Measurements from ENCODE around the gene DCLK1. TPM values are rescaled to one million over a fixed set of nuclear protein-coding genes. Genes with fewer than 3 reads are reported as not detected.

Gene DCLK1
- total RNA-seq, 1 donor from 2014 or later, result 36.1 TPM

DNA sequence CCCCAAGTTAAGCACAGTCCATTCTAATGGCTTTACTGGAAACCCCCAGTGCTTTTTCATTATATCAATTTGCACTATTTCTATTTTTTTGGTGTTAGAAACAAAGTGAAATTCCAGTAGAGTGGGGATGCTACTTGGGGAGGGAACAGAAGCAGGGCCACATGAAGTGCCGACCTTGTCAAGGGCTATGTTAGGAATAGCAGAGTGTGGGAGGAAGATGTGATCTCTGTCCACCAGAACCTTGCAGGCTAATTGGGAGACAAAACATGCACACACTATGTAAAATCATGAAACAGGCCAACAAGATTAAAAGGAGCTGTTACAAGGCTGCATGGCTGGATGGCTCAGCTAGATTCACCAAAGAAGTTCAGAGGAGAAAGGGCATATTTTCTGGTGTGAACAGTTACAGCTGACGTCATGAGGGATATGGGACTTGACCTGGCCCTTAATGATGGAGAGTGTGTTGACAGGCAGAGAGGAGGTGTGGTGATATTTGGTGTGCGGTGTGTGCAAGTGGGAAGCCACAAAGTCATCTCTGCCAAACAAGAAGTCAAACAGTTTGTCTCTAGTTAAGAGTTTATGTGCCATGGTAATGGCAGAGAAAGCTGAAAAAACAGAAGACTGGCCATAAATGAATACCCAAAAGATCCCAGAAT lies 336.3 kb downstream of the DCLK1 start:
- no peak for TF ChIP-seq POLR2AphosphoS5 (IDR thresholded peaks at IDR 0.05; ENCODE audit: insufficient read depth in 1 of 2, low read depth in 1 of 2)
- no peak for TF ChIP-seq CTCF (IDR thresholded peaks at IDR 0.05)
- TF ChIP-seq POLR2A (IDR thresholded peaks at IDR 0.05), result no peak
- no peaks in the 10 kb centered on the region for H3K9me3 ChIP-seq
- no peak for DNase-seq (ENCODE audit: extremely low spot score in 2 of 2)
- no peaks in the 10 kb centered on the region for H3K27me3 ChIP-seq
- peaks cover 16% of the 10 kb centered on the region for H3K4me1 ChIP-seq
- H3K36me3 ChIP-seq, result no peaks in the 10 kb centered on the region
- no peak overlapping the region for H3K27ac ChIP-seq
- intact Hi-C loops (cut with DNase I), result loop anchor here (10.0 kb wide), 1 partner anchor 160 kb away; no protein-coding TSS in a partner anchor
- H3K4me3 ChIP-seq, result no peak overlapping the region

- H3K27me3 ChIP-seq, result no peaks in the 10 kb centered on the region
- no peaks in the 10 kb centered on the region for H3K9me3 ChIP-seq
- no peak for TF ChIP-seq POLR2A (IDR thresholded peaks at IDR 0.05)
- no peak for TF ChIP-seq POLR2AphosphoS5 (IDR thresholded peaks at IDR 0.05; ENCODE audit: insufficient read depth in 1 of 2, low read depth in 1 of 2)
- no peak for TF ChIP-seq CTCF (IDR thresholded peaks at IDR 0.05)
- intact Hi-C loops (cut with DNase I), result loop anchor here (10.0 kb wide), 1 partner anchor 159 kb away; no protein-coding TSS in a partner anchor
- H3K4me3 ChIP-seq, result no peak overlapping the region
- H3K36me3 ChIP-seq, result no peaks in the 10 kb centered on the region
- H3K27ac ChIP-seq, result no peak overlapping the region
- H3K4me1 ChIP-seq, result peaks cover 16% of the 10 kb centered on the region
- no peak for DNase-seq (ENCODE audit: extremely low spot score in 2 of 2)
Observed at GRCh38 chr13:35793823-35794222, 337.4 kb downstream of the DCLK1 start.

- H3K4me1 ChIP-seq, result peaks cover 16% of the 10 kb centered on the region
- H3K27me3 ChIP-seq, result no peaks in the 10 kb centered on the region
- no peak overlapping the region for H3K27ac ChIP-seq
- H3K36me3 ChIP-seq, result no peaks in the 10 kb centered on the region
- H3K9me3 ChIP-seq, result no peaks in the 10 kb centered on the region
- H3K4me3 ChIP-seq, result no peak overlapping the region
- no peak for TF ChIP-seq CTCF (IDR thresholded peaks at IDR 0.05)
- TF ChIP-seq POLR2A (IDR thresholded peaks at IDR 0.05), result no peak
- TF ChIP-seq POLR2AphosphoS5 (IDR thresholded peaks at IDR 0.05; ENCODE audit: insufficient read depth in 1 of 2, low read depth in 1 of 2), result no peak
- no peak for DNase-seq (ENCODE audit: extremely low spot score in 2 of 2)
- intact Hi-C loops (cut with DNase I), result loop anchor here (10.0 kb wide), 1 partner anchor 158 kb away; no protein-coding TSS in a partner anchor
Observed at GRCh38 chr13:35792911-35793310, 338.3 kb downstream of the DCLK1 start.

GRCh38 chr13:35792021-35792420 lies 339.2 kb downstream of the DCLK1 start:
- H3K9me3 ChIP-seq, result no peaks in the 10 kb centered on the region
- no peak overlapping the region for H3K27ac ChIP-seq
- H3K27me3 ChIP-seq, result no peaks in the 10 kb centered on the region
- TF ChIP-seq POLR2A (IDR thresholded peaks at IDR 0.05), result no peak
- no peak for TF ChIP-seq CTCF (IDR thresholded peaks at IDR 0.05)
- TF ChIP-seq POLR2AphosphoS5 (IDR thresholded peaks at IDR 0.05; ENCODE audit: insufficient read depth in 1 of 2, low read depth in 1 of 2), result no peak
- H3K4me1 ChIP-seq, result peaks cover 16% of the 10 kb centered on the region
- H3K4me3 ChIP-seq, result no peak overlapping the region
- DNase-seq (ENCODE audit: extremely low spot score in 2 of 2), result no peak
- no peaks in the 10 kb centered on the region for H3K36me3 ChIP-seq
- intact Hi-C loops (cut with DNase I), result loop anchor here (10.0 kb wide), 1 partner anchor 157 kb away; no protein-coding TSS in a partner anchor

DNA sequence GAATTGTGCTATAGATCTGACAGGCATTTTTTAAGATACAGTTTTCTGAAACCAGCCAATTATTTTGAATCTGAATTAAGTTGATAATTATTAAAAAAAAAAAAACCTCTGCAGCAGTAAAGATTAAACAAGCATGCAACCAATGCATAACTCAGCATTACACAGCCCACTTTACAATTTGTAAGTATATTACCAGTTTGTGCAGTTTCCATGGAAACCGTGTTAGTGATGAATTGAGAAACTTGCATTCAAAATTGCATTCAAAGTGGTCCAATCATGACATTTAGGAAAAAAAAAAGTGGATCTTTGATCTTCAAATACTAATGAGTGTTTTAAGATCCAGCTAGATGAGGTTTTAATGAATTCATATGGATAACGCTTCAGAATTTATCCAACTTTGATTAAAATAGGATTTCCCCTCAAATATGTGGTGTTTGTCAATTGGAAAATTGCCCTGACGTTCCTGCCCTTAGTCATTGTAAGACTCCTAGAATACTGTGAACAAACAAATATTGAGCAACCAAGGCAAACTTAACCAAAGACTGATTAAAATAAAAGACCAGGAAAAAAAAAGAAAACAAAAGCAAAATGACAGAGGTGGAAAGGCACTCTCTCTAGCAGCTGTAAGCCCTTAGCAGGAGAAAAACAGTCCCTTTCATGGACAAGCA lies 339.9 kb downstream of the DCLK1 start:
- intact Hi-C loops (cut with DNase I), result loop anchor here (10.0 kb wide), 1 partner anchor 157 kb away; no protein-coding TSS in a partner anchor
- Histone ChIP-seq H3K27ac (no peak overlapping the region), H3K4me3 (no peak overlapping the region), H3K9me3 (no peaks in the 10 kb centered on the region), H3K4me1 (peaks cover 16% of the 10 kb centered on the region), H3K36me3 (no peaks in the 10 kb centered on the region), H3K27me3 (no peaks in the 10 kb centered on the region)
- DNase-seq (ENCODE audit: extremely low spot score in 2 of 2), result no peak
- TF ChIP-seq CTCF (IDR thresholded peaks at IDR 0.05) (no peak), POLR2A (IDR thresholded peaks at IDR 0.05) (no peak), POLR2AphosphoS5 (IDR thresholded peaks at IDR 0.05; ENCODE audit: insufficient read depth in 1 of 2, low read depth in 1 of 2) (no peak)

Measured in vagina (tissue), 2 donors.